GDM1 (cell line): Measurements from ENCODE around the gene TBC1D12.
"Not testable (repeated sequence)": the region's sequence is repeated elsewhere in the genome, so short reads cannot be mapped to it uniquely, and the experiment has no call there.

Experiments used
- DNase-seq: peaks from one replicate; lab custom pipeline; 2025; lab: John Stamatoyannopoulos, UW

Gene TBC1D12

GRCh38 chr10:94546049-94546900, 143.9 kb downstream of the TBC1D12 start:
- DNase-seq, result no peak

GRCh38 chr10:94546901-94547185, 144.5 kb downstream of the TBC1D12 start:
- DNase-seq, result no peak

- DNase-seq, result no peak
These were observed 146.9 kb downstream of the TBC1D12 start for GRCh38 chr10:94549221-94549620.

- not testable (repeated sequence) for DNase-seq
These were observed 165.5 kb downstream of the TBC1D12 start for GRCh38 chr10:94567714-94568307.

- DNase-seq, result no peak
These were observed 168.7 kb downstream of the TBC1D12 start for GRCh38 chr10:94571081-94571480.

DNA sequence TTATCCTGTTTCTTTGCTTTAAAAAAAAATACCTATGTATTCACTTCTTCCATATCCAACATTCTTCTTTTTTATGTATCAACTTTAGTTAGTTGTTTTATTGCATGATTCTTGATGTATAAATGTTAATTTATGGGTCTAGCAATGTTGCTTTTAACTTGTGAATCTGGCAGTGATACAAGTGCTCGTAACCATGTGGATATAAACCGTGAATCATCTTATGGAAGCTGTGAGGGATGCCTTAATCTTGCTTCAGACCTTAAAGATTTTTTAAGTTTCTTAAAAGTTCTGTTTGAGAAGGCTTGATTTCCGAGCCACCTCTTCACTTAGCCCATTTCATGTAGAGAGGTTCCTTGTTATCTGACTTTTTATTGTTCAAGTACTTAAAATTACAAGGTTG, 169.2 kb downstream of the TBC1D12 start:
- no peak for DNase-seq

DNA sequence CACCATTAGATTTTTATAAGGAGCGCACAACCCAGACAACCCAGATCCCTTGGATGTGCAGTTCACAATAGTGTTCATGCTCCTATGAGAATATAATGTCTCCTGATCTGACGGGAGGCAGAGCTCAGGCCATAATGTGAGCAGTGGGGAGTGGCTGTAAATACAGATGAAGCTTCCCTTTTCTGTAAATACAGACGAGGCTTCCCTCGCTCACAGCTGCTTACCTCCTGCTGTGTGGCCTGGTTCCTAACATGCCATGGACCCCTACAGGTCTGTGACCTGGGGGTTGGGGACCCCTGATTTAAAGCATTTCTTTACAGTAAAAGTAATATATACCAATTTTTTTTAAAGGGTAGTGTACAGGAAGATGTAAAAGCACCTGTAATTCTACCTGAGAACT, 176.4 kb downstream of the TBC1D12 start:
- DNase-seq, result no peak

- no peak for DNase-seq
These were observed 180.8 kb downstream of the TBC1D12 start for GRCh38 chr10:94583124-94583523.
